Measurements from ENCODE around the gene GDPD3. TPM values are rescaled to one million over a fixed set of nuclear protein-coding genes. Genes with fewer than 3 reads are reported as not detected.

The GDPD3 gene
- total RNA-seq, 3 donors from 2014 or later (not counting 1 experiment from before 2014, with no cell fraction given), result 5.3 to 14.7 (median 9.1) TPM

DNA sequence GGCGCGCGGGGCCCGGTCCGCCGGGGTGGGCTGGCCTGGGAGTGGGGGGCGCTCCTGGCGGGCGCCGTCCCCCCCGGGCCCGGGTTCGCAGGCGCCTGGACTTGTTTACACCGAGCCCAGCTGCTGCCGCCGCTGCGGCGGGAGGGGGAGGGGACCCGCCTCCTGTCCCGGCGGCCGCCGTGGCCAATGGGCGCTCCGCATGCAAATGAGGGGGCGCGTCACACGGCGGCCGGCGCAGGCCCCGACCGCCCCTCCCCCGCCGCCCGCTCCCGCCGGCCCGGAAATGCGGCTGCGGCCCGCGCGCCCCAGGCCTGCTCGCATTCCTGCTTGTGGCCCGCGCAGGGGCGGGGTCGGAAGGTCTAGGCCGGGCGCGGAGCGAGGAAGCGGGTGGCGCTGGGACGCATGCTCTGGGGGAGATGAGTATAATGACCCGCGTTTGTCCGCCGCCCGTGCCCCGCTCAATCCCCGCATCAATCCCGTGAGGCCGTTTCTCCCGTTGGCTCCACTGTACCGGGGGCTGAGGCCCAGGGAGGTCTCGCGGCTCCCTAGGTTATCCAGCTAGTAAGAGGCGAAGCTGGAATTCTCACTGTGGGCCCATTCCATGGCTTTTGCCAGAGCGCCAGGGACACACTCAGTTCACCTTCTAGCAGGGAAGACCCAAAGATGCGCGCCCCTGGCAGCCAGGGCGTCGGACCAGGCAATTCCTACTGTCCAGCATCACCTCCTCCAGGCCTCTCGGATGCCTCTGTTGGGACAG, 17.1 kb downstream of the GDPD3 start, which contains the start of gene YPEL3:
TSS of gene YPEL3 (minus strand) at position 109 of the 757 bp plus-strand sequence. CDS start 731 bp downstream, outside the sequence.
- TF ChIP-seq, protein P1, sequence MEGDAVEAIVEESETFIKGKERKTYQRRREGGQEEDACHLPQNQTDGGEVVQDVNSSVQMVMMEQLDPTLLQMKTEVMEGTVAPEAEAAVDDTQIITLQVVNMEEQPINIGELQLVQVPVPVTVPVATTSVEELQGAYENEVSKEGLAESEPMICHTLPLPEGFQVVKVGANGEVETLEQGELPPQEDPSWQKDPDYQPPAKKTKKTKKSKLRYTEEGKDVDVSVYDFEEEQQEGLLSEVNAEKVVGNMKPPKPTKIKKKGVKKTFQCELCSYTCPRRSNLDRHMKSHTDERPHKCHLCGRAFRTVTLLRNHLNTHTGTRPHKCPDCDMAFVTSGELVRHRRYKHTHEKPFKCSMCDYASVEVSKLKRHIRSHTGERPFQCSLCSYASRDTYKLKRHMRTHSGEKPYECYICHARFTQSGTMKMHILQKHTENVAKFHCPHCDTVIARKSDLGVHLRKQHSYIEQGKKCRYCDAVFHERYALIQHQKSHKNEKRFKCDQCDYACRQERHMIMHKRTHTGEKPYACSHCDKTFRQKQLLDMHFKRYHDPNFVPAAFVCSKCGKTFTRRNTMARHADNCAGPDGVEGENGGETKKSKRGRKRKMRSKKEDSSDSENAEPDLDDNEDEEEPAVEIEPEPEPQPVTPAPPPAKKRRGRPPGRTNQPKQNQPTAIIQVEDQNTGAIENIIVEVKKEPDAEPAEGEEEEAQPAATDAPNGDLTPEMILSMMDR (IDR thresholded peaks at IDR 0.05), result no peak
- Mint-ChIP-seq H3K9me3 (peaks cover 4 to 8% of the 10 kb centered on the region in 2 donors), H3K27ac (peak within 1 kb of the TSS; percentile 91 to 94), H3K36me3 (peaks cover 7% of the 10 kb centered on the region), H3K27me3 (ENCODE audit: low read depth in 2 of 2) (no peaks in the 10 kb centered on the region), H3K4me3 (peak within 1 kb of the TSS; percentile 91), H3K4me1 (peaks cover 28 to 43% of the 10 kb centered on the region in 2 donors)
- Histone ChIP-seq H3K4me3 (ENCODE audit: low read length) (peak within 1 kb of the TSS; percentile 69), H3K27ac (ENCODE audit: low read length) (peak within 1 kb of the TSS; percentile 86), H3K9me3 (ENCODE audit: control insufficient read depth, insufficient read depth, low read length) (peaks cover 23% of the 10 kb centered on the region), H3K4me1 (ENCODE audit: control insufficient read depth, insufficient read depth, low read length) (peaks cover 49% of the 10 kb centered on the region), H3K36me3 (ENCODE audit: control insufficient read depth, insufficient read depth, low read length) (peaks cover 12% of the 10 kb centered on the region), H3K27me3 (ENCODE audit: control insufficient read depth, insufficient read depth, low read length) (no peaks in the 10 kb centered on the region)
- peak; percentile 67 to 85 (median 73) for ATAC-seq
- intact Hi-C loops (cut with micrococcal nuclease), result loop anchor here (2.0 kb wide), 1 partner anchor 27 kb away; the partner anchor contains the start of gene MAPK3
- peak; percentile 91 to 94 for DNase-seq
- WGBS (ENCODE audit: insufficient coverage), result 10% methylated on average over 77 of the region's 77 CpGs

DNA sequence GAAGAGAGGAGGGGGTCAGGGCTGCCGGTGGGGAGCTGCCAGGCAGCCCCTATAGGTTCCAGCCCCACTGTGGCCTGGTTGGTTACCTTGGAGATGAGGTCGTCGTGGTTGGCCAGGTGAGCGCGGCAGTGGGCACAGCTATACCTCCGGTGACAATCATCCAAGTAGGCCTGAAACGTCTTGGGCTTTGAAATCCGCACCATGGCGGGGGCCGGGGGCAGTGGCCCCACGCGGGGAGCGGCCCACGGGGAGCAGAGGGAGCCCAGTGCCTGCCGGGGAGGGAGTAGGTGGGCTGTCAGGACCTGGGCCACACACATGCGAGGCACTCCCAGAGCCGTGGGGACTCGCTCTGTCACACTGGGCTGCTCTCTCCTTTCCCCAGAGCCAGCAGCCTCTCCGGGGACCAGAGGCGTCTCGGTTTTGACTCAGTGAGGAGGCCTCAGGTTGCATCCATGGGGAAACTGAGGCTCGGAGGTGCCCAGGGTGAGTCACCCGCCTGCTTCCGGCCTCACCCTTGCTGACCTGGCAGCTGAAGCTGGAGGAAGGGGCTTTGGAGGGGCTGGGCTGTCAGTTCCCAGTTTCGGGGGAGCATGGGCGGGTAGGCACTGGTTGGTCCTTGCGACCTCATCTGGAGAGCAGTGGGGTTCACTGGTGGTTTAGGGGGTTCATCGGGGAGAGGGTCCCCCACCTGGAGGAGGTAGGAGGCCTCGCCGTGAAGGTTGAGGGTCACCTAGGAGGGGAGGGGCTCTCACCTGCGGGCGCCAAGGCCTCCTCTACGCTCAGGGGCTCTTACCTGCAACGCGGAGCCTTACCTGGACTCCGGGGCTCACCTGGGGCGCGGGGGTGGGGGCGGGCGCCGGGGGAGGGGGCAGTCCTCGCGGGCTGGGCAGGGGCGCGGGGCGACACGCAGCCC, 17.9 kb downstream of the GDPD3 start:
- peaks cover 55% of the 10 kb centered on the region for H3K4me1 ChIP-seq (ENCODE audit: control insufficient read depth, insufficient read depth, low read length)
- H3K9me3 ChIP-seq (ENCODE audit: control insufficient read depth, insufficient read depth, low read length), result peaks cover 23% of the 10 kb centered on the region
- DNase-seq (peak; percentile 34 to 49), ATAC-seq (no peak)
- Mint-ChIP-seq H3K36me3 (peaks cover 7% of the 10 kb centered on the region), H3K4me1 (peaks cover 28 to 44% of the 10 kb centered on the region in 2 donors), H3K4me3 (peak overlapping the region; percentile 91), H3K27me3 (ENCODE audit: low read depth in 2 of 2) (no peaks in the 10 kb centered on the region), H3K27ac (peak overlapping the region; percentile 91 to 94), H3K9me3 (peaks cover 4 to 8% of the 10 kb centered on the region in 2 donors)
- no peaks in the 10 kb centered on the region for H3K27me3 ChIP-seq (ENCODE audit: control insufficient read depth, insufficient read depth, low read length)
- TF ChIP-seq, protein P1 (IDR thresholded peaks at IDR 0.05), result no peak
- 5% methylated on average over 41 of the region's 47 CpGs for WGBS (ENCODE audit: insufficient coverage)
- H3K36me3 ChIP-seq (ENCODE audit: control insufficient read depth, insufficient read depth, low read length), result peaks cover 12% of the 10 kb centered on the region
- intact Hi-C loops (cut with micrococcal nuclease), result loop anchor here (2.0 kb wide), 1 partner anchor 27 kb away; the partner anchor contains the start of gene MAPK3
- H3K27ac ChIP-seq (ENCODE audit: low read length), result peak overlapping the region; percentile 77
- H3K4me3 ChIP-seq (ENCODE audit: low read length), result peak overlapping the region; percentile 69

DNA sequence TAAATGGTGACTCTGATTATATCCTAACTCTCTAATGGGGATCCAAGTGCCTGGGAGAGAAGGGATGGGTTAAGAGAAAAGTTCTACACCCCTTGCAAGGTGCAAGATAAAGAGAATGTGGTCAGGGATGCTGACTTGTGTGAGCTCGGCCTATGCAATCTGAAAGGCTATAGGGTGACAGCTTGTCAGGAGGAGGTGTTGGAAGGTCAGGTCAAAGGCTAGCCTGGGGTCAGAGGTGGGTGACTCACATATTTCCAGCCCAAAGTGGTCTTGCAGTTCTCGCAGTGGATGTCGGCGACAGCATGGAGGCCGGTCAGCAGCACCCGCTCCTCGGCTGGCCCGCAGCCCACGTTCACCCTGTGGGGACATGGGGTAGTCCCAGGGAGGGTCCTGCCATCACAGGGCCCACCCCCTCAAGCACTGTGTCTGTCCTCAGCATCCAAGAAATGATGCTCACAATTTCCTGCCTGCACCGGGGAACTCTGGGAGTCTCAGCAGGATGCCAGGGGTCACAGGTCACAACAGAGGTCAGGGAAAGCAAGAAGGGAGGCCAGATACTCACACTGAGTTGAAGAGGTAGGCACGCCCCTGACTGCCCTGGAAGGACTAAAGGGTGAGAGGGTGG, 18.7 kb downstream of the GDPD3 start:
- H3K4me3 Mint-ChIP-seq, result peak overlapping the region; percentile 91
- peak overlapping the region; percentile 77 for H3K27ac ChIP-seq (ENCODE audit: low read length)
- peak overlapping the region; percentile 69 for H3K4me3 ChIP-seq (ENCODE audit: low read length)
- H3K9me3 Mint-ChIP-seq, result peaks cover 4 to 8% of the 10 kb centered on the region in 2 donors
- peaks cover 23% of the 10 kb centered on the region for H3K9me3 ChIP-seq (ENCODE audit: control insufficient read depth, insufficient read depth, low read length)
- H3K36me3 Mint-ChIP-seq, result peaks cover 7% of the 10 kb centered on the region
- H3K4me1 Mint-ChIP-seq, result peaks cover 28 to 47% of the 10 kb centered on the region in 2 donors
- DNase-seq (no peak), ATAC-seq (no peak)
- peak overlapping the region; percentile 91 to 94 for H3K27ac Mint-ChIP-seq
- H3K36me3 ChIP-seq (ENCODE audit: control insufficient read depth, insufficient read depth, low read length), result peaks cover 12% of the 10 kb centered on the region
- peaks cover 55% of the 10 kb centered on the region for H3K4me1 ChIP-seq (ENCODE audit: control insufficient read depth, insufficient read depth, low read length)
- no peaks in the 10 kb centered on the region for H3K27me3 Mint-ChIP-seq (ENCODE audit: low read depth in 2 of 2)
- no peaks in the 10 kb centered on the region for H3K27me3 ChIP-seq (ENCODE audit: control insufficient read depth, insufficient read depth, low read length)
- TF ChIP-seq, protein P1 (IDR thresholded peaks at IDR 0.05), result no peak
- WGBS (ENCODE audit: insufficient coverage), result 84% methylated on average over 11 of the region's 11 CpGs
- intact Hi-C loops (cut with micrococcal nuclease), result no loop called here

All from natural killer cell (primary cell).